ENCODE measurements around the gene POU2AF2. TPM values are rescaled to one million over a fixed set of nuclear protein-coding genes. Genes with fewer than 3 reads are reported as not detected.

POU2AF2 gene
- polyA plus RNA-seq, 1 donor from 2014 or later = not detected

- no peaks in the 10 kb centered on the region for H3K79me2 ChIP-seq (replicated peaks; ENCODE audit: insufficient read depth, low read length)
These were observed 60.8 kb downstream of the POU2AF2 start for GRCh38 chr11:111306321-111306720.

GRCh38 chr11:111307472-111308108 is 62.1 kb downstream of the POU2AF2 start:
- Histone ChIP-seq H3K36me3 (ENCODE audit: insufficient read depth, low read length) (no peaks in the 10 kb centered on the region), H3F3A (ENCODE audit: insufficient read depth, low read length, poor library complexity, severe bottlenecking) (no peaks in the 10 kb centered on the region), H3K79me2 (replicated peaks; ENCODE audit: insufficient read depth, low read length) (no peaks in the 10 kb centered on the region), H3K4me3 (ENCODE audit: low read length) (no peak overlapping the region), H3K27ac (ENCODE audit: low read length) (no peak overlapping the region), H3K27me3 (ENCODE audit: insufficient read depth, low read depth, low read length) (no peaks in the 10 kb centered on the region), H3K9ac (ENCODE audit: low read length) (no peak overlapping the region), H4K20me1 (ENCODE audit: insufficient read depth) (no peaks in the 10 kb centered on the region), H3K9me2 (ENCODE audit: insufficient read depth, low read length) (no peaks in the 10 kb centered on the region), H3K9me3 (ENCODE audit: low read length) (no peaks in the 10 kb centered on the region), H2AFZ (ENCODE audit: low read depth, low read length) (no peak overlapping the region), H3K4me2 (ENCODE audit: low read length) (no peak overlapping the region)
- TF ChIP-seq CTCF (IDR thresholded peaks at IDR 0.05; ENCODE audit: poor library complexity, severe bottlenecking) = no peak
- no peak for TF ChIP-seq MXI1 (conservative IDR thresholded peaks at IDR 0.05; ENCODE audit: poor library complexity, severe bottlenecking)
- no peak for TF ChIP-seq TAF1 (IDR thresholded peaks at IDR 0.05; ENCODE audit: low read depth)
- no peak for TF ChIP-seq RAD21 (conservative IDR thresholded peaks at IDR 0.05)
- no peak for TF ChIP-seq REST (IDR thresholded peaks at IDR 0.05; ENCODE audit: borderline replicate concordance)
- TF ChIP-seq EP300 (conservative IDR thresholded peaks at IDR 0.05; ENCODE audit: poor library complexity, severe bottlenecking) = no peak

More at GRCh38 chr11:111306321-111306720, 60.8 kb downstream of the POU2AF2 start:
- H3K27ac ChIP-seq (ENCODE audit: low read length) = no peak overlapping the region
- H3K9me2 ChIP-seq (ENCODE audit: insufficient read depth, low read length) = no peaks in the 10 kb centered on the region
- H3K9me3 ChIP-seq (ENCODE audit: low read length) = no peaks in the 10 kb centered on the region
- no peak overlapping the region for H3K4me2 ChIP-seq (ENCODE audit: low read length)
- H3K27me3 ChIP-seq (ENCODE audit: insufficient read depth, low read depth, low read length) = no peaks in the 10 kb centered on the region
- no peak for TF ChIP-seq CTCF (IDR thresholded peaks at IDR 0.05; ENCODE audit: poor library complexity, severe bottlenecking)
- TF ChIP-seq MXI1 (conservative IDR thresholded peaks at IDR 0.05; ENCODE audit: poor library complexity, severe bottlenecking) = no peak
- no peak for TF ChIP-seq REST (IDR thresholded peaks at IDR 0.05; ENCODE audit: borderline replicate concordance)
- TF ChIP-seq EZH2 (IDR thresholded peaks at IDR 0.05; ENCODE audit: borderline replicate concordance, insufficient read depth, low read length, poor library complexity, severe bottlenecking) = no peak
- TF ChIP-seq POLR2AphosphoS5 (IDR thresholded peaks at IDR 0.05) = no peak
- no peak overlapping the region for H3K4me3 ChIP-seq (ENCODE audit: low read length)
- H4K20me1 ChIP-seq (ENCODE audit: insufficient read depth) = no peaks in the 10 kb centered on the region
- H2AFZ ChIP-seq (ENCODE audit: low read depth, low read length) = no peak overlapping the region
- no peak overlapping the region for H3K9ac ChIP-seq (ENCODE audit: low read length)
- H3K36me3 ChIP-seq (ENCODE audit: insufficient read depth, low read length) = no peaks in the 10 kb centered on the region
- no peaks in the 10 kb centered on the region for H3F3A ChIP-seq (ENCODE audit: insufficient read depth, low read length, poor library complexity, severe bottlenecking)
